Smooth muscle cell (in vitro differentiated cells): ENCODE measurements around the gene HCAR2. TPM values are rescaled to one million over a fixed set of nuclear protein-coding genes. Genes with fewer than 3 reads are reported as not detected.

Source experiments
- DNase-seq: peaks from one replicate; lab custom pipeline; 2025; ENCODE audit not compliant: unreplicated experiment; lab: John Stamatoyannopoulos, UW
- H2AFZ ChIP-seq: fragments of 200-600 bp; sonication (generic); 2 replicates; pipeline ENCODE4 v1.6.0; 2016; ENCODE audit warnings: antibody characterized with exemption, low read depth, mild to moderate bottlenecking
- H3F3A ChIP-seq: fragments of 200-600 bp; sonication (generic); 2 replicates; pipeline ENCODE4 v1.6.0; 2017; ENCODE audit warnings: antibody characterized with exemption, low read depth
- H3K27ac ChIP-seq: fragments of 200-600 bp; sonication (generic); 2 replicates; pipeline ENCODE4 v1.5.1; 2016; ENCODE audit warnings: low read depth, mild to moderate bottlenecking
- H3K27me3 ChIP-seq: fragments of 200-600 bp; sonication (generic); 2 replicates; pipeline ENCODE4 v1.6.1; 2016; ENCODE audit warnings: low read depth, mild to moderate bottlenecking
- H3K36me3 ChIP-seq: fragments of 200-600 bp; sonication (generic); 2 replicates; pipeline ENCODE4 v1.5.1; 2016; ENCODE audit warnings: low read depth
- H3K4me1 ChIP-seq: fragments of 200-600 bp; sonication (generic); 2 replicates; pipeline ENCODE4 v1.5.1; 2016; ENCODE audit warnings: low read depth
- H3K4me2 ChIP-seq: fragments of 200-600 bp; sonication (generic); 2 replicates; pipeline ENCODE4 v1.6.0; 2016; ENCODE audit warnings: mild to moderate bottlenecking
- H3K4me3 ChIP-seq: fragments of 200-600 bp; sonication (generic); 2 replicates; pipeline ENCODE4 v1.5.1; 2016; ENCODE audit warnings: mild to moderate bottlenecking
- H3K79me2 ChIP-seq: fragments of 200-600 bp; sonication (generic); 2 replicates; pipeline ENCODE4 v1.6.0; 2016; ENCODE audit warnings: low read depth, mild to moderate bottlenecking
- H3K9ac ChIP-seq: fragments of 200-600 bp; sonication (generic); 2 replicates; pipeline ENCODE4 v1.6.0; 2016; ENCODE audit warnings: low read depth
- H3K9me3 ChIP-seq: fragments of 200-600 bp; sonication (generic); replicated peaks from 2 replicates; pipeline ENCODE4 v1.5.1; 2016; ENCODE audit warnings: low read depth
- H4K20me1 ChIP-seq: fragments of 200-600 bp; sonication (generic); 2 replicates; pipeline ENCODE4 v1.6.0; 2016; ENCODE audit warnings: low read depth
- CTCF ChIP-seq: fragments of 200-600 bp; sonication (generic); IDR thresholded peaks from 2 replicates; pipeline ENCODE4 v1.5.1; 2017; ENCODE audit warnings: borderline replicate concordance, mild to moderate bottlenecking, antibody characterized with exemption; ENCODE audit not compliant: insufficient read depth, poor library complexity, severe bottlenecking
- WGBS: methylation state at CpG from one replicate; pipeline ENCODE4 v1.1.7; 2016; ENCODE audit warnings: low lambda C conversion rate; 5-methylcytosine and 5-hydroxymethylcytosine counted together
- polyA plus RNA-seq: library from polyadenylated mRNA; unstranded; fragments of >200 nt; fragmentation: Nextera tagmentation; extraction: Ambion mirVana; gene quantifications from 2 replicates; pipeline ENCODE4 v1.2.1, GENCODE V29; 2016
- total RNA-seq: library from RNA; depleted of rRNA; stranded (reverse); fragments of >200 nt; gene quantifications from 2 replicates; pipeline ENCODE4 v1.2.3, GENCODE V29; 2014

Gene HCAR2
- total and polyA plus RNA-seq, 2 experiments from 2014 or later = 0.63 to 2.0 TPM

GRCh38 chr12:122691566-122691965 lies 11.6 kb downstream of the HCAR2 start:
- TF ChIP-seq CTCF = no peak
- Histone ChIP-seq H3K36me3 (no peaks in the 10 kb centered on the region), H3K9ac (no peak overlapping the region), H3K79me2 (no peaks in the 10 kb centered on the region), H3K9me3 (no peaks in the 10 kb centered on the region), H3K27ac (no peak overlapping the region), H3K4me2 (no peak overlapping the region), H3K4me1 (no peaks in the 10 kb centered on the region), H3K4me3 (no peak overlapping the region), H4K20me1 (no peaks in the 10 kb centered on the region), H3F3A (no peaks in the 10 kb centered on the region), H3K27me3 (no peaks in the 10 kb centered on the region), H2AFZ (no peak overlapping the region)
- DNase-seq = no peak
- 94% methylated on average over 3 of the region's 3 CpGs for WGBS

- no peak overlapping the region for H3K9ac ChIP-seq
- no peaks in the 10 kb centered on the region for H4K20me1 ChIP-seq
- H3K36me3 ChIP-seq = no peaks in the 10 kb centered on the region
- H2AFZ ChIP-seq = no peak overlapping the region
- H3K27ac ChIP-seq = no peak overlapping the region
- no peak for DNase-seq
- no peak overlapping the region for H3K4me2 ChIP-seq
- no peaks in the 10 kb centered on the region for H3K9me3 ChIP-seq
- no peak for TF ChIP-seq CTCF
- no peaks in the 10 kb centered on the region for H3K27me3 ChIP-seq
- H3K4me1 ChIP-seq = no peaks in the 10 kb centered on the region
- H3K79me2 ChIP-seq = no peaks in the 10 kb centered on the region
- H3K4me3 ChIP-seq = no peak overlapping the region
- WGBS = 96% methylated on average over 3 of the region's 3 CpGs
- H3F3A ChIP-seq = no peaks in the 10 kb centered on the region
These were observed 14.9 kb downstream of the HCAR2 start for GRCh38 chr12:122688291-122688690.

- Histone ChIP-seq H3K9me3 (no peaks in the 10 kb centered on the region), H3K9ac (no peak overlapping the region), H3K4me2 (no peak overlapping the region), H4K20me1 (no peaks in the 10 kb centered on the region), H3K27me3 (no peaks in the 10 kb centered on the region), H3F3A (no peaks in the 10 kb centered on the region), H2AFZ (no peak overlapping the region), H3K79me2 (no peaks in the 10 kb centered on the region), H3K4me1 (no peaks in the 10 kb centered on the region), H3K36me3 (no peaks in the 10 kb centered on the region), H3K27ac (no peak overlapping the region), H3K4me3 (no peak overlapping the region)
- no peak for TF ChIP-seq CTCF
- WGBS = 81% methylated on average over 5 of the region's 5 CpGs
- no peak for DNase-seq
These were observed 16.1 kb downstream of the HCAR2 start for GRCh38 chr12:122687086-122687485.

GRCh38 chr12:122686538-122686937 lies 16.6 kb downstream of the HCAR2 start:
- no peak overlapping the region for H3K4me3 ChIP-seq
- H4K20me1 ChIP-seq = no peaks in the 10 kb centered on the region
- DNase-seq = no peak
- no peaks in the 10 kb centered on the region for H3K79me2 ChIP-seq
- no peak overlapping the region for H2AFZ ChIP-seq
- no peaks in the 10 kb centered on the region for H3F3A ChIP-seq
- no peak overlapping the region for H3K4me2 ChIP-seq
- H3K9ac ChIP-seq = no peak overlapping the region
- H3K36me3 ChIP-seq = no peaks in the 10 kb centered on the region
- no peaks in the 10 kb centered on the region for H3K9me3 ChIP-seq
- WGBS = 97% methylated on average over 3 of the region's 3 CpGs
- no peak for TF ChIP-seq CTCF
- H3K27me3 ChIP-seq = no peaks in the 10 kb centered on the region
- H3K27ac ChIP-seq = no peak overlapping the region
- H3K4me1 ChIP-seq = no peaks in the 10 kb centered on the region
